Measurements from ENCODE around the gene SULT2B1.

GRCh38 chr19:48568345-48568886, 16.4 kb downstream of the SULT2B1 start:
- TF ChIP-seq CTCF (IDR thresholded peaks at IDR 0.05; ENCODE audit: poor library complexity) = no peak
- no peak for TF ChIP-seq EZH2phosphoT487 (IDR thresholded peaks at IDR 0.05; ENCODE audit: low read depth, severe bottlenecking, unreplicated experiment)
- no peak for TF ChIP-seq EZH2 (IDR thresholded peaks at IDR 0.05; ENCODE audit: borderline replicate concordance)
